ENCODE results near the gene ZMYM4.
"Not testable (repeated sequence)": the region's sequence is repeated elsewhere in the genome, so short reads cannot be mapped to it uniquely, and the experiment has no call there.

ZMYM4 gene

DNA sequence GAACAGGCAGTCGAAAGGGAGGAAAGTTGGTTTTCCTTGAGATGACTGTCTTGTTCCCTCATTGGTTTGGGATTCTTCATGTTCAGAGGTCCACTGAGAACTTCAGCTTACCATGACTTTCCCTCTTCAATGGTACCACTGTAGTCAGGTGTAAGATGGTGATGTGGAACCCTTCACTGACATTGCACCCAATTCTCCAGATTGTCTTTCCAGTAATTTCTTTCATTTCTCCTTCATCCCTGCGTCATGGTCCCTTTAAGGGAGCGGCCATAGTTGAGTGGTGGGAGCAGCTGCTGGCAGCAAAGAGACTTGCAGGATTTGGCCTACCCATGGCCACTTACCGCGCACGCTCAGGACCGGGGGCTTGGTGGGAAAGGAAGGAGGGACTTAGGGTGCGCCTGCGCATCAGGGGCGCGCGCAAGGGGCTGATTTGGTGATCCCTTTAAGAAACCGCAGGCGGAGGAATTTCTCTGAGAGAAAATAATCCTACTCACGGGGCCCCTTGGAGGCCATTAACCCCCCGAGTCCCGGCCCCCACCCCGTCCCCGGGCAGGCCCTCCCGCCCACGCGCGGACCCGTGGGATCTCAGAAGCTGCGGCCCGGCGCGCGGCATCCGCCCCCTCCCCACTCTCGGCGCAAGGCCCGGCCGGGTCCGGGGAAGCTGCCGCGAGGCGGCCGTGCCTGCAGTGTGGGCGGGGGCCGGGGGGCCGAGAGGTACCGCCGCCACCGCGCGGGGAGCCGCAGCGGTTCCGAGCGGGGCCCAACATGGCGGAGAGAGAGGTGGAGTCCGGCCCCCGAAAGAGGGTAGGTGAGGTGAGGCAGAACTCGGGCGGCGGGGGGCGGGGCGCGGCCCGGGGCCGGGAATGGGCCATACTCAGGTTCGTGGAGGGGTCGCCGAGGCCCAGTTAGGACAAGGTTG is at the start of gene ZMYM4:
Gene ZMYM4 (plus strand): TSS at position 428 of the 919 bp plus-strand sequence. CDS start 338 bp downstream, at position 766.
- peak; percentile 94 for DNase-seq

DNA sequence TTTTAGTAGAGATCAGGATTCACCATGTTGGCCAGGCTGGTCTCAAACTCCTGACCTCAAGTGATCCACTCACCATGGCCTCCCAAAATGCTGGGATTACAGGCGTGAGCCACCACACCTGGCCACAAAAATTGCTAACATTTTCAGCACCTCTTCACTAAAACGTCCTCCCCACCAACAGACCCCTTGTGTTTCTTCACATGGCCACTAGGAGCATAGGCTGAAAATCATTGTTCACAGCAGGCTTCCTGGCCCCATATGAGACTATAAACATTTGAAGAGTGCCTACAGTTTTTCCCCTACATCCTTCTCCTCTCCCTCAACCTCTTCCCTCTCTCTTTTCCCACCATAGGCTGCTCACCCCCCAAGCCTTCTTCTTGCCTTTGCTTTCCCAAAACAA is 47.5 kb upstream of the ZMYM4 start:
- peak; percentile 33 for DNase-seq

DNA sequence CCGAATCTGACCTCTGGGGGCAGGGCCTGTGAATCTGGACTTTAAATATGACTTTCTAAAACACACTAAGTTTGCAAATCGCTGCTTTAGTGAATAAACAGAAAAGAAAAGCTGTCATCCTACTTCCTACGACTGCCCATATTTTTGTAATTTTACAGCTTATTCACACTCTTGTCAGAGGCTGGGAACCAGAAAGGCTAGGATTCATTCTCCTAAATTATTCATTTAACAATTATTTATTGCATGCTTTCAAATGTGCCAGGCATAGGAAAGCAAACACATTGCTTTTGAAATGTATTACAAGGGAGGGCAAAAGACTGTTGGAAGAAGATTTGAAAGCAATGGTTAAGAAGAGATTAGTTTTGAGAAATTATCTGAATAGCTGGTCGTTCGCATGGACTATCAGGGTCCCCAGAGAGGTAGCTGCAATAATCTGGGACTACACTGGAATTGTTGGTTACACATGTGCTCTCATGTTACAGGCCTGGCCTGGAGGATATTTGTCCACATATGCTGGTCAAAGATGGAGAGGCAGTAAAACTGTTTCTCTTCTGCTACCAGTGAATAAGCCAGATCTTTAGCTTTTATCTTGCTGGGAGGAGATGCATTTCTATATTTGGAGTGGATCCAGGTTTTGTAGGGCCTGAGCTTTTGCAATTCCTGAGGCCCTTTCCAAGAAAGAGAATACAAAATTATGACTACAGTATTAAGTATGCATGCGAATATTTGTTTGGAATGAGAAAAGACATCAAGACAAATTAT is 46.0 kb upstream of the ZMYM4 start:
- DNase-seq, result no peak

DNA sequence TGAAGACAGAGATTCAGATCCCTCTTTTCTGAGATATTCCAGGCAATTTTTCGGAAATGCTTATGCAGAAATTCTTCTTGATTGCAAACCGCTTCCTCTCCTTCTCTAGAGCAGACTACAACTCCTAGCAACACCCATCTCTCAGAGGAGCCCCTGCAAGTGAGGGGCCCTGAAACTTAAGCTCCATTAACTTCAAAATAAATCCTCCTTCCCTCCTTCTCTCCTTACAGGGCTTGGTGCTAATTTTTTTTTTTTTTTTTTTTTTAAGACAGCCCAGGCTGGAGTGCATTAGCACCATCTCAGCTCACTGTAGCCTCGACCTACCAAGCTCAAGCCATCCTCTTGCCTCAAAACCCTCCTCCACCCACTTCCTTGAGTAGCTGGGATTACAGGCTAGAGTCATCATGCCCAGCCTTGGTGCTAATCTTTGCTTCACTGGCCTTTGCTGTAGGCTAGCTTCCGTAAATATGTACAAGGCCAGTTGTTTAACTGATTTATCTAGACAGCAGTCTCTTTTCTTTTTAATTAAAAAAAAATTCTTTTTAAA is 45.4 kb upstream of the ZMYM4 start:
- no peak for DNase-seq

DNA sequence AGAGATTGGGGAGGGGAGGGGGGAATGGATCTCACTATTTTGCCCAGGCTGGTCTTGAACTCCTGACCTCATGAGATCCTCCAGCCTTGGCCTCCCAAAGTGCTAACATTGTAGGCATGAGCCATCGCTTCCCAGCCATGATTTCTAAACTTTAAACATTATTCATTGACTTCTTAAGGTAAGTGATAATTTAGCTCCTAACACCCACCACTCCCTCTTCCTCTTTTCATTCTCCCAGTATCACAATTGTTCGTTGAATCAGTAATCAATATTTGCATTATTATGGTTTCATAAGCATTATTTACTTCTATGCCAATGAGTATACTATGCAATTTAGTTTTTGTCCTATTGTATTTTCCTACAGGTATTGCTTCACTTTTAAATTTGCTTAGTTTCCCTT is 42.0 kb upstream of the ZMYM4 start:
- no peak for DNase-seq

DNA sequence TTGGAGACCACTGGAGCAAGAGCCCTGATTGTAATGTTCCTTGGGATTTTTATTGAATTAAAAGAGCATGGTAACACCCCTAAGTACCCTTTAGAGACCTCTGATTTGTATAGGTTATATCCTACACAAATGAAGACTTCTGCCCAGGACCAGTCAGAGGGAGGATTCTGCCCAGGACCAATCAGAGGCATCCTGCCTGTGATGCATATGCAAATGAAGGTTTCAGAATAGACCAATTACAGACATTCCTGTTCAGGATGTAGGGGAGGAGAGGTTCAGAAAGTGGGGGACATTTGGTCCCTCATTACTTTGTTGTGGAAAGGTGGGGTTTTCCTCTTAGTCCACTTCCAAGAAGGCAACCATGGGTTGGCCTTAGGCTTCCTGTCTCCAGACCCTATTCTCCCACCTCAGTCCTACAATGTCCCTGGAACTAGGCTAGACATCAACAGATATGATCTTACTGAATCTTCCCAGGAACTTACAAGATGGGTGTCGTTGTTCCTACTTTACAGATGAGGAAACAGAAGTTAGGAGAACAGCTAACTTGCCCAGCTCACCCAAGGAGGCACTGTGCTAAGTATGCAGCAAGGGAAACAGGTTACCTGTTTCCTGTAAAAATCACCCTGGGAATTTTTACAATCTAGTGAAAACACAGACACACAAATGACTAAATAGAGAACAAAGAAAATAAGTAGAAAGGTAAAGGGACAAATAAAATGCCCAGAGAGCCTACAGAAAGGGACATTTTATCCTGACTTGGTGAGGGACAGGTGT is 38.7 kb upstream of the ZMYM4 start:
- no peak for DNase-seq

DNA sequence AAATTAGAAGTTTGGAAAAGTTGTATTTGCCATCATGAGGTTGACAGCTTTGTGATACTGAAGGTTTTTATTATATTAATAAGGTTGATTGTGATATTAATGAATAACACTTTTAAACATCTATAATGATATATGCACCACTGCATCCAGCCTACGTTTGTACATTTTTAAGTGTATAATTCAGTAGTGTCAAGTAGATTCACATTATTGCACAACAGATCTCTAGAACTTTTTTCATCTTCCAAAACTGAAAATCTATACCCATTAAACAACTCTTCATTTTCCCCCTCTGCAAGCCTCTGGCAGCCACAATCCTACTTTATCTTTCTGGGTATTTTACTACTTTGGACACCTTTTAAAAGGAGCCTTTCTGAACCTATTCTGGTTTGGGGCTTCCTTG is 37.2 kb upstream of the ZMYM4 start:
- no peak for DNase-seq

DNA sequence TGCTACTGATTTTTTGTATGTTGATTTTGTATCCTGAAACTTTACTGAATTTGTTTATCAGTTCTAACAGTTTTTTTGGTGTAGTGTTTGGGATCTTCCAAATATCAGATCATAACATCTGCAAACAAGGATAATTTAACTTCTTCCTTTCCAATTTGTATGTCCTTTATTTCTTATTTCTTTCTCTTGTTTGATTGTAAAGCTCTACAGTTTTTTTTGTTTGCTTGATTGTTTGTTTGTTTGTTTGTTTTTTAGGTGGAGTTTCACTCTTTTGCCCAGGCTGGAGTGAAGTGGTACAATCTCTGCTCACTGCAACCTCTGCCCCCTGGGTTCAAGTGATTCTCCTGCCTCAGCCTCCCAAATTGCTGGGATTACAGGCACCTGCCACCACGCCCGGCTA is 31.7 kb upstream of the ZMYM4 start:
- DNase-seq, result not testable (repeated sequence)

DNA sequence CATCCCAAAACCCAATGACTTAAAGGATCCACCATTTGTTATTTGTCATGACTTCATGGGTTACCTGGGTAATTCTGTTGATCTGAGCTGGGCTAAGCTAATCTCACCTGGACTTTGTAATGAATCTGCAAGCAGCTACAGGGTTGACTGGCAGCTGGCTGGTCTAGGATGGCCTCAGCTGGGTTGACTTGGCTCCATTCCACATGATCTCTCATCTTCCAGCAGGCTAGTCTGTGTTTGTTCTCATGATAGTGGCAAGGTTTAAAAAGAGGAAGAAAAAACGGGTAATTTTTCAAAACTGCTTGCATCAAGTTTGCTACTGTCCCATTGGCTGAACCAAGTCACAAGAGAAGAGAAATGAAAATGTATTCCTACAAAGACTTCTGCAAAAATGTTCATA is 24.8 kb upstream of the ZMYM4 start:
- DNase-seq, result peak; percentile 1

DNA sequence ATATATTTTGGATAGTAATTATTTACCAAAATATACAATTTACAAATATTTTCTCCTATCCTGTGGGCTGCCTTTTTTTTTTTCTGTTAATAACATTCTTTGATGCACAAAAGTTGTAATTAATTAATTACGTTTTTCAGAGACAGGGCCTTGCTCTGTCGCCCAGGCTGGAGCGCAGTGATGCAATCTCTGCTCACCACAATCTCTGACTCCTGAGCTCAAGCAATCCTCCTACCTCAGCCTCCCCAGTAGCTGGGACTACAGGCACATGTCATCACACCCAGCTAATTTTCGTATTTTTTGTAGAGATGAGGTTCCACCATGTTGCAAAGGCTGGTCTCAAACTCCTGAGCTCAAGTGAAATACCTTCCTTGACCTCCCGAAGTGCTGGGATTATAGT is 21.3 kb upstream of the ZMYM4 start:
- DNase-seq, result no peak

DNA sequence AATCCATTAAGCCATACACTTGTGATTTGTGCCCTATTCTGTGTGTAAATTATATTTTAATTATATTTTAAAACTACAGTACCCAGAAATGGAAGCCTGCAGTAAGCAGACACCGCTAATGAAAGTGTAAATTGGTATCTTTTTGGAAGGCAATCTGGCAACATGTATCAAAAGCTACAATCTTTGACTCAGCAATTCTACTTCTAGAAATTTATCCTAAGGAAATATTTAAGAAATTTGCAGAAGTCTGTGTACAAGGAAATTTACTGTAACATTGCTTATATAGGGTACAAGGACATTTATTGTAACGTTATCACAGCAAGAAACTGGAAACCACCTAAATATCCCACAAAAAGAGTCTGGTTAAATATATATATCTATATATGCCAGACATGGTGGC is 14.6 kb upstream of the ZMYM4 start:
- no peak for DNase-seq

DNA sequence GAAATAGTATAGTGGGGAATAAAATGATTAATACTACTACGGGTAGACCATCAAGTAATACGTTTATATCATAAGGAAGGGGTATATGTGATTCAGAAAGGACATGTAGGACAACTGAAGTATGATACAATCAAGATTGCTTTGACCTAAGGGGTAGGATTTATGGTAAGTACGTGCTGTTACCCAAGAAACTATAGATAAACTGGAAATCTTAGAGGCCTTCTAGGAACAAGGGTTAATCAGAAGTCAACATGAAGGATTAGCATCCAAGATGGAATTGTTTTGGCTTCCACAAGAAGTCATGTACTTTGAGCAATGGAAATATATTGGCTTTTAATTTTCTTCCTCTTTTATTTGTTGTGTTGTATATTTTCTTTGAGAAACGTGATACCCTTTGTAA is 13.2 kb upstream of the ZMYM4 start:
- DNase-seq, result no peak

DNA sequence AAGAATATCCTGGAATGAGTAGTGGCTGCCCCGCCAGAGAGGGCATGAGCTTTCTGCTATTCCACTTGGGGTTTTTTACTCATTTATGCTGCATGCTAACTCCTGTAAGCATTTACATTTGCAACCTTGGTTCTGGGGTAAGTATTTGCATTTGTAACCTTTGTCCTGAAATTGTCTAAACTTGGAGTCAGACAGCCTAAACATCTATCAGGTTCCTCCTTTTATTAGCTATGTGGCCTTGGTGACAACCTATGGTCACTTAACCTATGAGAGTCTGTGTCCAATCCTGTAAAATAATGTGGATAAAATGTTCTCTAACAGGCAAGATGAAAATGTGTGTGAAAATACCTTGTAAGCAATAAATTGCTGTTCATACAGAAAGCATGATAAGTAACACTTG is 8.9 kb upstream of the ZMYM4 start:
- DNase-seq, result no peak

DNA sequence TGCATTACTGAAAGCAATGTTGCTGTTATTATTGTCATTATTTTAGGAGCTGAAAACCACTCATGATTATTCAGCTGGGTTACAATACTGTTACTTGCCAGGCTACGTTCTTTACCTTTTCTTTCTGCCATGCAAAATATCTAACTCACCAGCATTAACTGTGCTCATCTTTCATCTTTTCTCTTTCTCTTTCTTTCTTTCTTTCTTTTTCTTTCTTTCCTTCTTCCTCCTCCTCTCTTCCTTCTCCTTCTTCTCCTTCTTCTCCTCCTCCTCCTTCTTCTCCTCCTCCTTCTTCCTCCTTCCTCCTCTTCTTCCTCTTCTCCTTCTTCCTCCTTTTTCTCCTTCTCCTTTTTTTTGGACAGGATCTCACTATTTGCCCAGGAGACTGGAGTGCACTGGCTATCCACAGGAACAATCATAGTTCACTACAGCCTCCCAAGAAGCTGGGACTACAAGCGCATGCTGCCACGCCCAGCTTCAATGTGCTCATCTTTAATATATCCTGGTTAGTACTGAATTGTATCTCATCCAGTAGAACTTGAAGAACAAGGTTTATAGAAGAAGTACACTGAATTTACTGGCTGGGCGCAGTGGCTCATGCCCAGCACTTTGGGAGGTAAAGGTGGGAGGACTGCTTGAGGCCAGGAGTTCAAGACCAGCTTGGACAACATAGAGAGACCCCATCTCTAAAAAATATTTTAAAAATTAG is 6.9 kb upstream of the ZMYM4 start:
- no peak for DNase-seq

DNA sequence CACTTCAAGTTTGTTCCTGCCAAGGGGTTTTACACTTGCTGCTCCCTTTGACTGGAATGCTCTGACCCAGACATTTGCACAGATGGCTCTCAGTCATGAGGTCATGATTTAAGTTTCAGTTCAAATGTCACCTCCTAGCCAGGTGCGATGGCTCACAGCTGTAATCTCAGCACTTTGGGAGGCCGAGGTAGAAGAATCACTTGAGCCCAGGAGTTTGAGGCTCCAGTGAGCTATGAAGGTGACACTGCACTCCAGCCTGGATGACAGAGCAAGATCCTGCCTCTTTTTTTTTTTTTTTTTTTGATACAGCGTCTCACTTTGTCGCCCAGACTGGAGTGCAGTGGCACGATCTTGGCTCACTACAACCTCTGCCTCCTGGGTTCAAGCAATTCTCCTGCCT is 4.5 kb upstream of the ZMYM4 start:
- DNase-seq, result no peak

DNA sequence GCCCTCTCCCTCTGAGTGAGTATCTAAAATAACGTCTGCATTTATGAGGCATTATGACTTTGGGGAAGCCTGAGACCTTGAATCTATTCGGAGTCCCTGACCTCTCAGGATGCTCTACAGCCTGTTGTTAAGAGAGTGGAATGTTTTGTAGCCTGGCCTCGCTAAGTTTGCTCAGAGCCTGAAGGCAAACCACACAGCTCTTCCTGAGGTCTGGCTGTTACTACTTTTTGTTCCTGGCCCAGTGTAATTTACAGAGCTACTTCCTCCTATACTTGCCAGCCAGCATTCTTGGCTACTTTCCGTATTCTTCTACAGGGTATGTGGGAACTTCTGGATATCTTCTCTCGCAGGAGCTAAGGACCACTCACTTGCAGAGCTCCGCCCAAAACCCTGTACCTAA is 3.6 kb upstream of the ZMYM4 start:
- no peak for DNase-seq

DNA sequence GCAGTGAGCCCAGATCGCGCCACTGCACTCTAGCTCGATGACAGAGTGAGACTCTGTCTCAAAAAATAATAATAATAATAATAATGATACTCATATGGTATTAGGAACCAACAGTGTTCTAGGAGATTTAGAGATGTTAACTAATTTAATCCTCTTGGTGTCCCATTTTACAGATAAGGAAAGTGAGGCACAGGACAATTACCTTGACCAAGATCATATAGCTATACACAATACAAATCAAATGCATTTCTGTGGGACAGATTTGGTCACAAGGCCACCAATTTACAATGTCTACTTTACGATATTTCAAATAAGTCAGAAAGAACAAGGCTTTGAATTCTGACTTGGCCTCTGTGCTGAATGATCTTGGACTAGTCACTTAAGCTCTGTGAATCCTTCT is 2.2 kb upstream of the ZMYM4 start:
- no peak for DNase-seq

DNA sequence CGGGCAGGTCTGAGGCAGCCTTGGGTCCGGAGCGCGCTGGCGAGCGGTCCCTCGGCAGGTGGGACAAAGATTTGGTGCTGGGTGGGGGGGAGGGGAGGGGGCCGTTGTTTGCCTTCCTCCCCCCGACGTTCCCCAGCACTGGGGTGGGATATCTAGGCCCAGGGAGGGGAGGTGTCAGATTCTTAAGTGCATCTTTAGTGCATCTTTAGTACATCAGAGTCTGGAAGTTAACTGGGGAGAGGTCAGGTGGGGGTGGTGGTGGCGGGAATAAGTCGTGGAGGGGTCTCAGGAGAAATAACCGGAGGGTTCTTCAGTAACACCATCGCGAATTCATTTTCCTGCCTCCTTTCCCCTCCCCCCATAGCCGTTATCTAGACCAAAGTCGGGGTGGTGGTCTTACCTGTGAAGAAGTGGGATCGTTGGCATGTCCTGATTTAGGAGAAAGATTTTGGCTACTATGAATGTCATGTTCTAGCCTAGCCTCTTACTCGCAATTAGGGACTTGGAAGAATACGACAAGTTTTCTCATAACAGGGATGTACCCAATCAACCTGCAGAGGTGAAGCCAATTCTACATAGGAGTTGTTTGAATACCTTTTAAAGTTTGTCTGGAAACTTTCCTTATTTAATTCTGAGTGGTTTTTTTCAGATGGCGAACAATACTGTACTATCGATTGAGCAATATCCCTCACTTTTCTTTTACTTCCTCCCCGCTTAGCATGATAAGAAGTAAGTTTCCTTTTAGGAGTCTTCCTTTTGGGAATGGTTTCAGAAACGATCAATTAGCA is 886 bp downstream of the ZMYM4 start:
- peak; percentile 3 for DNase-seq

DNA sequence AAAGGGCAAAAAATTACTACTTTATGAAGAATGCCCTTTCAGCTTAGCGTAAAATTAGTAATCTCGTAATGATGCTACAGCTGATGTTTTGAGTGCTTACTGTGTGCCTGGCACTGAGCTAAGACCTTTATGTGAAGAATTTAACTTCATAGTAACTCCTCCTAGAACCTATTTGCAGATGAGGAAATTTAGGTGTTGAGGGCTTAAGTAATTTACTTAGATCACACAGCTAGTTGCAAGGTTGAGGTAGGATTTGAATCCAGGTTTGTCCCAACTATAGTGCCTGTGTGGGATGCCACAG is 1.4 kb downstream of the ZMYM4 start:
- DNase-seq, result no peak

DNA sequence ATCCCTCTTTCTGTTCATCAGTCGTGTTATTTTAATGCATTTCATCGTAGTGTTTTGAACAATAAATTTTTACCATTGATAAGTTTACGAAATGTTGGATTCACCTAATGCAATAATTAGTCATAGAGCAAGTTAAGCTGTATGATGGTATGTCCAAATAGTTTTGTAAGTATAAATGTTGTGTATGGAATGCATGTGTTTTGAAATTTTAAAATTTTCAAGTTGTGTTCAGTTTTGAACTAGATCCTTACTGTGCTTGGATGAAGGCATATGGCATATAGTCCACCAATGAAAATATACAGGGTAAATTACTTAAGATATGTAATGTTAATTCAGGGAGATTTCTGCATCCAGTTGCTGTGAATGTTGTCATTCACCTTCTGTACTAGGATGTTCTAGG is 2.3 kb downstream of the ZMYM4 start:
- DNase-seq, result no peak

DNA sequence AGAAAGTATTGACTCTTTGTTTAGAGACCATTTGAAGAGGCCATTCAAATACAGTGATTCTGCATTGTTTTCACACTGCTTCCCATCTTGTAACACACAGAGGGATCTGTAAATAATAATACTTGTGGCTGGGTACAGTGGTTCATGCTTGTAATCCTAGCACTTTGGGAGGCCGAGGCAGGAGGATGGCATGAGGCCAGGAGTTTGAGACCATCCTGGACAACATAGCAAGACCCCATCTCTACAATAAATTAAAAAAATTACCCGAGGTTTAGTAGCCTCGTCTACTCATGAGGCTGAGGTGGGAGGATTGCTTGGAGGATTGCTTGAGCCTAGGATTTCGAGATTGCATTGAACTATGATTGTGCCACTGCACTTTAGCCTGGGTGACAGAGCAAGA is 5.7 kb downstream of the ZMYM4 start:
- DNase-seq, result no peak
